ENCODE results near the gene TMEM161A. TPM values are rescaled to one million over a fixed set of nuclear protein-coding genes. Genes with fewer than 3 reads are reported as not detected.
"Not testable (repeated sequence)": the region's sequence is repeated elsewhere in the genome, so short reads cannot be mapped to it uniquely, and the experiment has no call there.

The TMEM161A gene
- total RNA-seq, 1 experiment from 2014 or later, result 26.2 TPM

DNA sequence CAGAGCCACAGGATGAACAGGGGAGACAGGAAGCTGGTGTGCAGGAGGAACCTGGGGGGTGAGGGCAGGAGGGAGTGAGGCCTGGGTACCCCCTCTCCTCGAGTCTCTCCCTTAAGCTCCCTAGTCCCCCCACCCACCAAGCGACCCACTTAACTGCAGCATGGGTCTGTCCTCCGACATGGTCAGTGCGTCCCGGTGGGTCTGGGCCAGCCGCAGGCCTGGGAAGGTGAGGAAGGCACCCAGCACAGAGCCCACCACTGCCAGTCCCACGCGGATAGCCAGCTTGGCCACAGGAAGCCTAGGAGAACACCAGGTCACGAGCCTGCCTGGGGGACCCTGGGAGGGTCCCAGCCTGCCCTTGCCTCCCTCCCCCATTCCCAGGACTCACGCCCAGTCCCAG is 16.9 kb downstream of the TMEM161A start:
- DNase-seq (ENCODE audit: low spot score), result no peak

- DNase-seq (ENCODE audit: low spot score), result peak; percentile 39
Measured at GRCh38 chr19:19120308-19121231, 17.7 kb downstream of the TMEM161A start.

DNA sequence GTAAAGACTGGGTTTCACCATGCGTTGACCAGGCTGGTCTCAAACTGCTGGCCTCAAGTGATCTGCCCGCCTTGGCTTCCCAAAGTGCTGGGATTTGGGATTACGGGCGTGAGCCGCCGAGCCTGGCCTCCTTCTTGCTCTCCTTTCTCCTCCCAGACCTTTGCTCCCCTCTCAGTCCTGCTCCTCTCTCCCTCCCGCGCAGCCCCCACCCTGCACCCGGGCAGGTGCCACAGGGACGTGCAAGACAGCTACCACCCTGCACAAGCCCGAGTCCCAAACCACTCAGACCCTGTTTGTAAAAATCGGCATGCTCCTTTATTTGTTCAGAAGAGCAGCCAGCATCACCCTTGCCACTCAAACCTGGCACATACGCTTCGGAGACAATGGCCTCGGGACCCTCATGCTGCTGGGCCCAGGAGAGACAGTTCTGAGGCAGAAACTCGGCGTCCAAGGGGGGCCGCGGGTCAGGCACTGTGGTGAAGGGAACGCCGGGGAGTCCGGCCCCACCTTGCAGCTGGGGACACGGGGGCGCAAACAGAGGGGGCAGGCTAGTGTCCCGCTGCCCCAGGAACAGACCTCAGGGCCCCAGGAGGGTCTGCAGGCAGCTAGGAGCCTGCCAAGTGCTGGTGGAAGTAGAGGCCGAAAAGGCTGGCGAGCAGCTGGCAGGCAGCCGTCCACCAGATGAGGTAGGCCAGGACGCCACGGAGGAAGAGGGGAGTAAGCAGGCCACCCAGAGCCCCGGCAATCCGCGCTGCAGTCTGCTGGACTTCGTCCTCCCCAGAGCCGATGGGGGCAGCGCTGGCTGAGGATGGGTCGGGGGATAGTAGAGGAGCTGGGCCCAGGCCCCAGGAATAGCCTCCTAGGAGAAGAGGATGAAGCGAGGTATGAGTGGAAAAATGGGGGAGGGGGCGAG is 18.7 kb downstream of the TMEM161A start:
- no peak for DNase-seq (ENCODE audit: low spot score)

DNA sequence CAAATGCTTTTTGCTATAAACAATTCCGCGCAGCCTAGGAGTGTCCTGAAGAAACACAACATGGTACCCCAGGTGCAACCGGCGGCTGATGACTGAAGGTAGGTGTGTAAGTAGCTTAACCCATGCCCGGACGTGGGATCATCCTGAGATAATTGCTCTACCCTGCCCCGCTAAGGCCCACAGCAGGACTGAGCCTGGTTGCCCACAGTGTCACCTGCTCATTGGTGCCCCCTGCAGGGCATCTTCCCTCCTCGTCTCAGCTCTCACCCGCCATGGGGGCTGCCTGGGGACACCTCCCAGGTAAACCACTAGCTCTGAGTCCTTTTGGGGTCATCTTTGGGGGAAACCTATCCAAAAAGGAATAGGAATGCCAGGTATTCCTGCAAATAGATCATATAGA is 22.3 kb downstream of the TMEM161A start:
- no peak for DNase-seq (ENCODE audit: low spot score)

DNA sequence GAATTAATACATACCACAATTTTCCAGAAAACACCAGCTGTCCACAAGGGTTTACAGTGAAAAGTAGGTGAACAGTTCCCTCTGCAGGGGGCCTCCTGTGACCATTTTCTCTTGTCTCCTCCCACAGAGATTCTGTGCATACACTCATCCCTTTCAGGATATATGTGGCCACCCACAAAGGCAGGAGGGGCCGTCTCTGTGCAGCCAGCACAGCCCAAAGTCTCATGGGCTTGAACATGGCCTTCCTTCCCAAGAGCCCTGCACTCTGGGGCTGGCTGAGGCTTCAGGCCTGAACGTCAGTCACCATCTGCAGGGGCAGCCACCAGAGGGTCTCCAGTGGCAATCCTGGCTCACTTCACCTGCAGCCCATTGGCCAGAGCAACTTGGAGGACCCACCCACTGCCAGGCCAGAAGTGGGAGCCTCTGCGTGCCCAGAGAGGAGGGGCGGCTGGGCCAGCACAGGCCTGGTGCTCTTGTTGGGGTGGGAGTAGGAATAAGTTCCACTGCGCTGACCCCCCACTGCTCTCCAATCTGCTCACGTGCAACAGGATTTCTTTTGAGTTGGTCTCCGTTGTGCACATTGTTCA is 25.1 kb downstream of the TMEM161A start:
- DNase-seq (ENCODE audit: low spot score), result no peak

GRCh38 chr19:19111967-19112580 is 26.2 kb downstream of the TMEM161A start:
- no peak for DNase-seq (ENCODE audit: low spot score)

GRCh38 chr19:19111136-19111835 is 27.0 kb downstream of the TMEM161A start:
- DNase-seq (ENCODE audit: low spot score), result no peak

GRCh38 chr19:19110410-19111135 is 27.7 kb downstream of the TMEM161A start:
- no peak for DNase-seq (ENCODE audit: low spot score)

- DNase-seq (ENCODE audit: low spot score), result no peak
Measured at GRCh38 chr19:19109601-19110000, 28.7 kb downstream of the TMEM161A start.

- no peak for DNase-seq (ENCODE audit: low spot score)
Measured at GRCh38 chr19:19107654-19108053, 30.6 kb downstream of the TMEM161A start.

GRCh38 chr19:19106938-19107337 is 31.3 kb downstream of the TMEM161A start:
- DNase-seq (ENCODE audit: low spot score), result not testable (repeated sequence)

GRCh38 chr19:19106056-19106551 is 32.2 kb downstream of the TMEM161A start:
- no peak for DNase-seq (ENCODE audit: low spot score)

GRCh38 chr19:19105365-19106055 is 32.8 kb downstream of the TMEM161A start:
- no peak for DNase-seq (ENCODE audit: low spot score)

DNA sequence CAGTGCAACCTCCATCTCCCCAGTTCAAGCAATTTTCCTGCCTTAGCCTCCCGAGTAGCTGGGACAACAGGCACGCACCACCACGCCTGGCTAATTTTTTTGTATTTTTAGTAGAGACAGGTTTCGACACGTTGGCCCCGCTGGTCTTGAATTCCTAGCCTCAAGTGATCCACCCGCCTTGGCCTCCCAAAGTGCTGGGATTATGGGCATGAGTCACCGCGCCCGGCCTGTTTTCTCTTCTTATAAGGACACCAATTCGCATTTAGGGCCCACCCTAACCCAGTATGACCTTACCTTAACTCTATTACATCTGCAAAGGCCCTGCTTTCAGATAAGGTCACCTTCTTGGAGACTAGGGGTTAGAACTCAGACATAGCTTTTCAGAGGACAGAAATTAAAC is 35.1 kb downstream of the TMEM161A start:
- no peak for DNase-seq (ENCODE audit: low spot score)

GRCh38 chr19:19102566-19102965 is 35.7 kb downstream of the TMEM161A start:
- DNase-seq (ENCODE audit: low spot score), result not testable (repeated sequence)

DNA sequence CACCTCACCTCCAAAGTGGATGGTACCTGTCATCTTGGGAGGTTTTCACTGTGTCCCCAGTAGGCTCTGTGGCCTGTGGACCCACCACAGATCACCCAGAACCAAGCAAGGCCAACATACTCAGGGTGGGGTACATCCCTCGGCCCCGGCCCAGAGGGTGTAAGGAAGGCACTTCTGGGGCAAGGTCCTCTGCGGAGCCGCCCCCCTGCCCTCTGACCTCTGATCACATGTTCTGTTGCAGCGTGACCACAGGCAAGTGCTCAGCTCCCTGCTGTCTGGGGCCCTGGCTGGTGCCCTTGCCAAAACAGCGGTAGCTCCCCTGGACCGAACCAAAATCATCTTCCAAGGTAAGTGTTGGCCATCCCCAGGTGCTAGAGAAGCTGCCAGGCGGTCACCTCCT is 36.7 kb downstream of the TMEM161A start:
- DNase-seq (ENCODE audit: low spot score), result no peak

DNA sequence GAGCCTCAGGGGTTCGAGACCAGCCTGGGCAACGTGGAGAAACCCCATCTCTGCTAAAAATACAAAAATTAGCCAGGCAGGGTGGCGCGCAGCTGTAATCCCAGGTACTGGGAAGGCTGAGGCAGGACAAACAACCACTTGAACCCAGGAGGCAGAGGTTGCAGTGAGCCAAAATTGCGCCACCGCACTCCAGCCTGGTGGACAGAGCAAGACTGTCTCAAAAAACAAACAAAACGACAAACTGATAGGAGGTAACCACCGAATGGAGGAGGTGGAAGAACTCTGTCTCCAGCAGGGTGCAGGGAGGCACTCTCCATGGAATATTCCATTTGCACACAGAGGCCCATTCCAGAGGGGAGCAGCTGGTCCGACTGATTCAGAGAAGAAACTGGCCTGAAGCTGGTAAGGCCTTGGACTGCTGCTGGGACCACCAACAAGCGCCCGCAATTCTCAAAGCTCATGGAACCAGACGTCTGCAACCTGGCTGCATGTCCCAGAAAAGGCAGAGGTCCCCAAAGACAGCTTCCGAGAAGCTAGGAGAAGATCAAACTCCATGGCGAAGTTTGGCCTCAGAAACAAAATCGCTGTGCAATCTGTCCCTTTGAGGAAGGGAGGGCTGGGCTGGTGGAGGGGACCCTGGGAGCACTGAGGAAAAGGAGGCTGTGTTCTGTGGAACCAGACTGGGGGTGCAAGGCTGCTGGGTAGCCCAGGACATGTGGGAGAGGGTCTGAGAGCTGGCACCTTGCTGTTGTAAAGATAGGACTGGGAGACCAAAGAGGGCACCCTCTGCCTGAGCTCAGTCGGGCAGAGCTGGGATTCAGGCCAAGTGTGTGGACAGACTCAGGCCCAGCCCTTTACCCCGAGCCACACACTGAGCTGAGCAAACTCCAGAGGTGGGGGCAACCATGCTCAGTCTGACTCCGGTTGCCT is 39.3 kb downstream of the TMEM161A start:
- DNase-seq (ENCODE audit: low spot score), result no peak

DNA sequence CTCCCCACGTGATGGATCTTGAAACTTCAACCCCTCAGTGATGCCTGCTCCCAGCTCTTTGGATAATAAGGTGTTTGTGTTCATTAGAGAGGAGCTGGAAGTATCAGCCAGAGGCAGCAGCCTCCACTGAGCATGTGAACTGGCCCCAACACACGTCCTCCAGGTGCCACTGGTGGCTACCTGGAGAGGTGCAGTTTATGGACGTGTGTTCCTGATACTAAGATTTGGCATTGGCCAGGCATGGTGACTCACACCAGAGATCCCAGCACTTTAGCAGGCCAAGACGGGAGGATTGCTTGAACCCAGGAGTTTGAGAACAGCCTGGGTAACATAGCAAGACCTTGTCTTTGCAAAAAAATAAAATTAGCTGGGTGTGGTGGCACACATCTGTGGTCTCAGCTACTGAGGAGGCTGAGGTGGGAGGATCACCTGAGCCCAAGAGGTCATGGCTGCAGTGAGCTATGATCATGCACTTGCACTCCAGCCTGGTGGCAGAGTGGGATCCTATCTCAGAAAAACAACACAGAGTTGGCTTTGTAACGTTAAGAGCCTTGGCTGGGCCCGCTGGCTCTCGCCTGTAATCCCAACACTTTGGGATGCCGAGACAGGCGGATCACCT is 40.1 kb downstream of the TMEM161A start:
- no peak for DNase-seq (ENCODE audit: low spot score)
